Mucosa of descending colon (tissue), 3 donors: ENCODE data around the gene DPP6. TPM values are rescaled to one million over a fixed set of nuclear protein-coding genes. Genes with fewer than 3 reads are reported as not detected.

Source experiments
- ATAC-seq: fragments of 200-7000 bp; cut with Tn5 transposase; one replicate; pipeline ENCODE4 v1.9.1; 2020; ENCODE audit warnings: mild to moderate bottlenecking, moderate library complexity
- DNase-seq, 3 donors: peaks; one replicate each; pipeline ENCODE4 v3.0.0-alpha.2; 2020
- H3K36me3 ChIP-seq: fragments of 200-600 bp; one replicate; pipeline ENCODE4 v1.8.0; 2021; ENCODE audit warnings: low read depth, mild to moderate bottlenecking
- H3K4me1 ChIP-seq: fragments of 200-600 bp; one replicate; pipeline ENCODE4 v1.8.0; 2021; ENCODE audit warnings: low read depth, mild to moderate bottlenecking
- H3K4me3 ChIP-seq: fragments of 200-600 bp; one replicate; pipeline ENCODE4 v1.8.0; 2021; ENCODE audit warnings: mild to moderate bottlenecking
- H3K9me3 ChIP-seq: fragments of 200-600 bp; one replicate; pipeline ENCODE4 v1.8.0; 2021; ENCODE audit warnings: mild to moderate bottlenecking
- intact Hi-C, 2 donors: fragments of 100-400 bp; cut with DNase I in 1 of 2; cut with micrococcal nuclease in 1 of 2; formaldehyde crosslinking; loops; one replicate each; pipeline versions ENCODE4 v1.11.0 to v1.11.1; 2022; cut with DNase I, micrococcal nuclease
- total RNA-seq, 3 donors: library from RNA; stranded (reverse); fragmentation: NEBNext Ultra II Directional in 2 of 3; extraction: Animal tissue kit (Norgen Biotek cat#: 25700) in 2 of 3; gene quantifications; one replicate each; pipeline versions ENCODE4 v1.2.1 to v1.2.4, GENCODE V29; 2021 to 2023
- TF ChIP-seq, protein P1 (sequence below): fragments of 200-600 bp; IDR thresholded peaks from one replicate; pipeline ENCODE4 v1.8.0; 2022; ENCODE audit warnings: antibody characterized with exemption, mild to moderate bottlenecking
- donor health status: DM: no; HTN: no; CAD: no; lungs with moderate emphysema.
- donor health status: DM: no; HTN: no; CAD: no.
- donor health status: DM: no; HTN: yes; CAD: no.

Gene DPP6
- total RNA-seq, 3 donors from 2014 or later, result 1.3 to 33.8 (median 1.5) TPM

DNA sequence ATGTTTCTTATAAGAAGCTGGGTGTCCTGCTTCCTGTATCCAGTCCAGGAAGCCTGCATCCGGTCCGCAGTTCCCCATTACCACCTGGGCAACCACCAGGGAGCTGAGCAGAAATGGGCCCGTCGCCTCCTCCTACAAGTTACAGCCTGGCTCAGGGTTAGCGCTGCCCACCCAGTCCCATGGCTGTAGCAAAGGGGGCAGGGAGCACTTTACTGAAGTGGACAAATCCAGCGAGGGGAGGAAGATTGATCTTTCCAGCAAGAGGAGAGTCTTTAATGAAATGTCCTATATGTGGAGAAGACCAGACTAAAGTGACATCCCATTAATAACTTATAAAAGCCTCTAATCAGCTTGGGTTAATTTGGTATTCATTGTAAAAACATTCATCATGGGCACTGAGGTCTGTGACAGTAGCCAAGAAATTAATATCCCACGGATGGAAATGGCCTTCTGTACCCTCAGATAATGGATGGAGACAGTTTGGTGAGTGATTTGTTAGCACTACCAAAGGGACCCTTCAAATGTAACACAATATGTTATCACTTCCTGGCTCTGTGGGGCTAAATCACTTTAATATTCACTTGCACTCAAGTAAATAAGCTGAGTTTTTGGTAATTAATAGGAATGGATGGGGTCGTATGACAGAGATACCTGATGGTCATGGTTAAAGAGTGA, 627.3 kb downstream of the DPP6 start:
- intact Hi-C loops, result no loop called here
- ATAC-seq, result no peak
- Histone ChIP-seq H3K4me3 (no peak overlapping the region), H3K36me3 (no peaks in the 10 kb centered on the region), H3K4me1 (no peaks in the 10 kb centered on the region), H3K9me3 (no peaks in the 10 kb centered on the region)
- no peak for DNase-seq
- TF ChIP-seq, protein P1, sequence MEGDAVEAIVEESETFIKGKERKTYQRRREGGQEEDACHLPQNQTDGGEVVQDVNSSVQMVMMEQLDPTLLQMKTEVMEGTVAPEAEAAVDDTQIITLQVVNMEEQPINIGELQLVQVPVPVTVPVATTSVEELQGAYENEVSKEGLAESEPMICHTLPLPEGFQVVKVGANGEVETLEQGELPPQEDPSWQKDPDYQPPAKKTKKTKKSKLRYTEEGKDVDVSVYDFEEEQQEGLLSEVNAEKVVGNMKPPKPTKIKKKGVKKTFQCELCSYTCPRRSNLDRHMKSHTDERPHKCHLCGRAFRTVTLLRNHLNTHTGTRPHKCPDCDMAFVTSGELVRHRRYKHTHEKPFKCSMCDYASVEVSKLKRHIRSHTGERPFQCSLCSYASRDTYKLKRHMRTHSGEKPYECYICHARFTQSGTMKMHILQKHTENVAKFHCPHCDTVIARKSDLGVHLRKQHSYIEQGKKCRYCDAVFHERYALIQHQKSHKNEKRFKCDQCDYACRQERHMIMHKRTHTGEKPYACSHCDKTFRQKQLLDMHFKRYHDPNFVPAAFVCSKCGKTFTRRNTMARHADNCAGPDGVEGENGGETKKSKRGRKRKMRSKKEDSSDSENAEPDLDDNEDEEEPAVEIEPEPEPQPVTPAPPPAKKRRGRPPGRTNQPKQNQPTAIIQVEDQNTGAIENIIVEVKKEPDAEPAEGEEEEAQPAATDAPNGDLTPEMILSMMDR, result no peak

DNA sequence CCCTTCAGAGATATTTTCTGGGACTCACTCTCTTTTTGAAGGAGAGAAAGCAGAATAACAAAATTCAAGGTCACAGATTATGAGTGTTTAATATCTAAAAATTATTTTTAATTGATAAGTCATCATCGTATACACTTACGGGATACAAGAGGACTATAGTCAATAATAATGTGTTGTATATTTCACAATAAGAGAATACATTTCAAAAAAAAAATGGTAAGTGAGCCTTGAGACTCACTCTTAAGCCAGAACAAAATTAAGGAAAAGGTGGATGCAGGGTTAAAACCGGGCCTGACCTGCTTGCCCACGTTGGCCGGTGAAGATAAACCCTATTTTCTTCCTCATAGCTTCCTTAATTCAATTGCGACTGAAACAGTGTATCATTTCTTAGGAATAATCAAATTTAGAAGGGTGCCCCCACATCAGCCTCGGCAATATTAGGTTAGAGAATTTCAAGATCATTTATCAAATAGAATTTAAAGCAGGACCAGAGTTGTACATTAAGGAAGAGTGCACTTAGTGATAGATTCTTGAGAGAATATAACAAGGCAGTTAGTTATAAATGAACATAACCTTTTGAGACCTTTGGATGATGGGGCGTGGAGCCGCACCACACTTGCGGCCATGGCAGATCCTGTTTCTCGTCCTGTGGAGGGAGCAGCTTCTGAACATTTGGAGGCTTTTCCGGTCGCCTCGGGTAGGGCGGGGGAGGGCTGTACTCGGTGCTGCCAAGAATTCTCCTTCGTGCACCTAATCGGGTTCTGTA, 628.9 kb downstream of the DPP6 start:
- intact Hi-C loops, result no loop called here
- no peak overlapping the region for H3K4me3 ChIP-seq
- ATAC-seq, result no peak
- H3K36me3 ChIP-seq, result no peaks in the 10 kb centered on the region
- no peak for DNase-seq
- H3K4me1 ChIP-seq, result no peaks in the 10 kb centered on the region
- H3K9me3 ChIP-seq, result no peaks in the 10 kb centered on the region
- TF ChIP-seq, protein P1, result no peak

DNA sequence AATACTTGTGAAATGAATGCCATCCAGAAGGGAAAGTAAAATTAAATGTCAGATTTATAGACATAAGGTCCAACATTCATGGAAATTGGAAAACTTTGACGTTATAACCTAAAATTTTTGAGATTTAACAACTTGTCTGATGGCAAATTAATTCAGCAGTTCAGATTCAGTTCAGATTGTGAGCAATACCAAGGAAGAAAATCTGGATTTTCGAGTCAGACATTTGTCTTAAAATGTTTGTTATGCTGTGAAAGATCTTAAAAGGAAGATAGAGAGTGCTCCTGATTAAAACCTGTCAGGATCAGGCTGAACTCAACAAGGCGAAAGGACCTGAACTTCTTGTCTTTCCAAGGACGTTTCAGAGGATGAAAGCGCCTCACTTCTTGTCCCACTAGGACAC, 629.8 kb downstream of the DPP6 start:
- Histone ChIP-seq H3K4me3 (no peak overlapping the region), H3K9me3 (no peaks in the 10 kb centered on the region), H3K36me3 (no peaks in the 10 kb centered on the region), H3K4me1 (no peaks in the 10 kb centered on the region)
- intact Hi-C loops, result no loop called here
- TF ChIP-seq, protein P1, result no peak
- no peak for ATAC-seq
- no peak for DNase-seq

DNA sequence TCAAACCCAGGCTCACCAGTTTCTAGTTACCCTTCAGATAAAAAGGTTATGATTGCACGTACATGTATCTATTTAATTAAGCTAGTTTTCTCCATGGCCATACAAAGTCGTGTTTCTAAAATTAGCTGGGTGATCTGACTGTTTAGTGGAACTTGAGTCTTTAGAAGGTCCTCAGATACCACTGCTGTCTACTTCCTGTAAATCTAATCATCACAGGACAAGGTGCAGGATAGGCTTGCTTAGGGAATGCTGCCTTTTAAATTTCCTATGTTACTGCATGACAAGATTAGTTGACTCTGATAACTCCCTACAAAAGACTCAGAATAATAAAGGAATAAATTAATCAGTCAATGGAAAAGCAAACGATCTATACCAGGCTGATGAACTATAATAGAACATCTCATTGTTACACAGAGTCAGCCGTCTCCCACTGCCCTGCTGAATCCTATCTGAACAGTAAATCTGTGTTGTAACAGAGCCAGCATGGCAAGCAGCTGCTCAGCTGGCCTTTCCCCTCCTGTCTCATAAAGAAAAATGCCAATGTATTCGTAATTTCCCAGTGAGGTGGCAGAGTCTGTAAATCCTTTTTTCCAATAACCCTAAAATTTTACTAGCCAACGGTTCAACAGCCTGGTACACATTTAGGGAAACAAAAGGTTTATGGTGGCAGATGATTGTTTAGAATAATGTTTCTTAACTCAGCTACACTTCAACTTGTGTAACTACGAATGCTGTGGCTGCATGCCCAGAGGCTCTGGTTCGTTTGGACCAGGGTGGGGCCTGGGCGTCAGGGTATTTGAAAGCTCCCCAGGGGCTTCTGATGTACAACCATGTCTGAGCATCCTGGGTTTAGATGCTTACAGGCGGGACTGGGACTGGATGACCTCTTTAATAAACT, 632.7 kb downstream of the DPP6 start:
- DNase-seq (peak; percentile 63 to 82 (median 76)), ATAC-seq (peak; percentile 90)
- H3K4me3 ChIP-seq, result no peak overlapping the region
- H3K4me1 ChIP-seq, result no peaks in the 10 kb centered on the region
- TF ChIP-seq, protein P1, result no peak
- intact Hi-C loops, result no loop called here
- H3K9me3 ChIP-seq, result no peaks in the 10 kb centered on the region
- no peaks in the 10 kb centered on the region for H3K36me3 ChIP-seq

DNA sequence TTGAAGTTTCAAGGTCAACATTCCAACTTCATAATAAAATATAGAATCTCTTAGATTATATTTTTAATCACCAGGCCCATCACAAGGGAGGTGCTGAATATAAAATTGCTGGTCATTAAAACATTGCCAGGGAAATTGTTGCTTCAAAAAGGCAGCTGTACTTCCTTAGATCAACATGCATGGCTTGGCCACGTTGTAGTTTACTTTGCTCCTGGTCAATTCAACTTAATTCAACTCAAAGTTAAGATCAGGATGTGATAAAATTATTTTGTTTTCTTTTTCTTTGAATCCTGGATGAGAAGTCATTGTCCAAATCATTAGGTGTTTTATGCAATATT, 633.3 kb downstream of the DPP6 start:
- Histone ChIP-seq H3K4me1 (no peaks in the 10 kb centered on the region), H3K9me3 (no peaks in the 10 kb centered on the region), H3K4me3 (no peak overlapping the region), H3K36me3 (no peaks in the 10 kb centered on the region)
- ATAC-seq (peak; percentile 62), DNase-seq (peak in 1 of 3 donors; percentile 28)
- intact Hi-C loops, result no loop called here
- TF ChIP-seq, protein P1, result no peak
